Cardiac atrium fibroblast (primary cell): ENCODE data around the gene TSPO2. TPM values are rescaled to one million over a fixed set of nuclear protein-coding genes. Genes with fewer than 3 reads are reported as not detected.

Source experiments
- total RNA-seq: library from RNA; depleted of rRNA; stranded (reverse); fragments of >200 nt; gene quantifications from 2 replicates; pipeline ENCODE4 v1.2.3, GENCODE V29; 2015

Gene TSPO2, protein sequence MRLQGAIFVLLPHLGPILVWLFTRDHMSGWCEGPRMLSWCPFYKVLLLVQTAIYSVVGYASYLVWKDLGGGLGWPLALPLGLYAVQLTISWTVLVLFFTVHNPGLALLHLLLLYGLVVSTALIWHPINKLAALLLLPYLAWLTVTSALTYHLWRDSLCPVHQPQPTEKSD
- total RNA-seq, result not detected in 2 replicates

DNA sequence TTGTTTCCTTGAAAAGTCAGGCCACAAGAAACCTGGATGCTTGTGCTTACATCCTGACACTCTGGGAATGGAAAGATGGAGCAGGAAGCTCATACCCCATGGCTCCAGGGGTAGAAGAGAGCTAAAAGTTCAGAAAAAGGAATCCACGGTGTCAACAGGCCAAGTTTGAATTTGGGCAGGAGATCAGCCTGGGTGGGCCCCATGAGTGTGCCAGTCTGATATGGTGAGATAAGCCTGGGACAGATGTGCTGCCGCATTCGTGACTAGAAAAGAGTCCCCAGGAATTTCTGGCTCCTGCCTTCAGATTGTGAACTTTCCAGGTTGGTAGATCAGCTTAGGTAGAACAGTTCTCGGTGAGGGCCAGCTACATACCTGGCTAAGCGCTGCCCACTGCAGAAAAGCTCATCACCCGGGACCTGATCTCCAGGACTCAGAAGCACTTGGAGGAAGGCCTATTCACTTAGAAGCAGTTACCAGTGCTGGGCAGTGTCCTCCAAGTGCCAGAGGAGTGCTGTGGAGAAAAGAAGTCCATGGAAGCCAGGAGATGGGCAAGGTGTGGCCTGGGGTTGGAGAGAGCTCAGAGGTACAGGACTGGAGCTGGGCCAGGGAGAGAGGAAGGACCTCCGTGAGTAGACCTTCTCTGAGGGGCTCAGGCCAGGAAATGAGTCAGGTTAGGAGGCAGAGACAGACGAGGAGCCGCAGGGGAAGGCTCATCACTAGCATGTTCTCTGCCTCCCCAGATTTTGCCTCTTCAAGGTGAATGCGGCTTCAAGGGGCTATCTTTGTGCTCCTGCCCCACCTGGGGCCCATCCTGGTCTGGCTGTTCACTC is at the start of gene TSPO2:
Gene TSPO2, plus strand, starts transcription at position 242 of the 830 bp plus-strand sequence. Its CDS starts 519 bp downstream, at position 761.

DNA sequence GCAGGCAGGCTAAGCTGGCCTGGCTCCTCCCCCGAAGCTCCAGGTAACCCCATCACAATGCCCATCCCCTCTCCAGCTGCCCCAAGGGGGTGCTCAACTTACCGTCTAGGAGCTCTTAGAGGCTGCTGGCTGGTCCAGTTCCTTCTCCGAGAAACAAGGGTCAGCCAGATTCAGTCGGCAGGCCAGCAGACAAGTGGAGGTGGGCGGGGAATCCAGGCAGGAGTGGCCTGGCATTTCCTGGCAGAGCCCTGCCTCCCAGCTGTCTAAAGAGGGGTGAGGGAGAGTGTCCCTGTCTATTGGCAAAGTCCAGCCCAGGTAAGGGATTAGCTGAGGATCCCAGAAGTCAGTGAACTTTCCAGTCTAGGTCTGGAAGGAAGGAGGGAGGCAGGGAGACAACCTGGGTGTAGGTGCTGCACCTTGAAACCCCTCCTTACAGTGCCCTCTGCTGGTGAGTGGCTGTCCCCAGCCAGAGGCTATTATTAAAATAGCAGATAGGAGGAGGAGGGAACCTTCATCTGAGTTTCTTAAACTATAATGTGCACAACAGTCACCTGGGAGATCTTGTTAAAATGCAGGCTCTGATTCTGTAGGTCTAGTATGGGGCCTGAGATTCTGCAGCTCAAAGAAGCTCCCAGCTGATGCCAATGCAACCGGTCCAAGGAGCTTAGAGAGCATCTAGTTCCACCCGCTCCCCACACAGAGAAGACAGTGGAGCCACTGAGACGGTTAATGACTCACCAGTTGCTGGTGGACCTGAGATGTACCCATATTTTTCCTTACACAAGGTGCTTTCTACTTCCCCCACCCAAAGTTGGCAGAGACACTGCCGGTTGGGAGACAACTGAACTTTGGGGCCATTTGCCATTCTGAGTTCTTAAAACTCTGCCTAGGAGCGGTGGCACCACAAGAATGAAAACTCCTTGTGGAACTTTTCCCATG is 2.9 kb upstream of the TSPO2 start, which contains the start of gene UNC5CL:
Gene UNC5CL, minus strand, starts transcription at position 162 of the 939 bp plus-strand sequence. CDS start 4,147 bp downstream, outside the sequence.

DNA sequence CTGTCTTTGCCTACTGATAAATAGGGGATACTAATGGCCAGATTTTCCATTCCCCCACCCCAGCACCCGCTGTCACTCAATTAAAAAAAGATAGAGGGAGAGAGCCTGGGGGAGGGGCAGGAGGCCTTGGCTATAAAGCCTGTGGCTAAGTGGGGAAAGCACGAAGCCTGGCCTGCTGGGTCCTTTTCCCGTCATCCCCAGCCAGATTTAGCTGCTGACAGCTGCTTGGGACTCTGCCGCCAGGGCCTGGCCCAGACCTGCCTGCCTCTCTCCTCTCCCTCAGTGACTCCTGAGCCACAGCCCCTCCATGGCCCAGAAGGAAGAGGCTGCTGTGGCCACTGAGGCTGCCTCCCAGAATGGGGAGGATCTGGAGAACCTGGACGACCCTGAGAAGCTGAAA is 10.8 kb downstream of the TSPO2 start, which contains the start of gene APOBEC2:
Gene APOBEC2, plus strand, starts transcription at position 162 of the 400 bp plus-strand sequence. Its CDS starts 146 bp downstream, at position 308.

DNA sequence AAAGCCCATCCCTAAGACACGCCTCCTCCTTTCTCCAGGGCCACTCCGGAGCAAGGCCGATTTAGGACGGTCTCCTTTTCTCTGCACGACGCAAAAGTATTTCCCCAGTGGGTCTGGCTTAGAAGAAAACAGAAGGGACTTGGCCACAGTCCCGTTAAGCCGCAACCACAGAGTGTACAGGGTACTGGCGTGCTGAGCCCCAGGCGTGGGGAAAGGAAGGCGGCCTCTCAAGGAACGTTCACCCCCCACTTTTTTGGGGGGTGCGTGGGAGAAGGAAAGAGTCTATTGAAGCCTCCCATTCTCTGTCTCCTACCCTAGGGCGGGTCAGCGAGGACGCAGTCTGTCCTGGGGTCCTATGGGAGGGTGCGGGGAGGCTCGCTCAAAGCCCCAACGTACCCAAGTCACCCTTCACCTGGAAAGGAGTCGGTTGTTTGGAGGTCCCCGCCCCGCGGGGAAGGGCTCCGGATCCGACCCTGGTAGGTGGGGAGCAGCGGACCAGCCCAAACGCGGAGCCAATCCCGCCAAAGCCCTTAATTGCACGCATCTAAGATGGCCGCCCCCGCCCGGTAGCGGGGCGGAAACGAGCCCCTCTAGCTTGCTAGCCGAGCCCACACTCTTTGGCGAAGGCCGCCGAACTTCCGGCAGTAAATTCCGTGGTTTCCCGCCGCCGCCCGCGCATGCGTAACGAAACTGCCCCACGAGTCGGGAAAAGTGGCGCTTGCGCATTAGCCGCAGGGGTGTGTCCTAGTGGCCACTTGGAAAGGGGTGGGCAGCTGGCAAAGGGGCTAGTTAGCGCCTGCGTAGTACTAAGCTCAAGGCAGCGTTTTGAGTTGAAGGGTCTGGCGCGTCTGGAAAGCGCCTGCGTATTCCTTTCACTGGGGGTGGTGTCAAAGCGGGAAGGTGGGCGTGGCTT is 29.9 kb downstream of the TSPO2 start, which contains the start of gene OARD1:
Gene OARD1, minus strand, starts transcription at position 434 of the 913 bp plus-strand sequence. CDS start 722 bp downstream, outside the sequence.

DNA sequence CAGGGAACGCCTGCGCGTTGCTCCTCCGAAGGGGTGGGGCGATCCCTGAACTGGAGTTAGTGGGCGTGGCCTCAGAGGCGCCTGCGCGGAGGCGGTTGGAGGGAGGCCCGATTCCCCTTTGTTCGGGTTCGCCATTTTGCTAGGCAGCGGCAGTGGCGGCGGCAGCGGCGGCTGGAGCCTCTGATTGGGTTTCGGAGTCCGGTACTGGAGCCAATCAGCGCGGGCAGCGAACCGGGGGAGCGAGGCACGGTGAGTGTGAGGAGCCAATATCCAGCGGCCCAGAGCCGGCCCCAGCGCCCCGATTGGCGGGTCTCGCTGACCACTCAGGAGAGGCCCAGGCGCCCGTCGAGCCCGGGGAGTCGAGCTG is 30.6 kb downstream of the TSPO2 start, which contains the start of gene NFYA:
Gene NFYA, plus strand, starts transcription at position 139 of the 367 bp plus-strand sequence. CDS start 6,116 bp downstream, outside the sequence.

Other genes starting within 250 kb of the TSPO2 start
- gene UNC5CL, start 3.2 kb upstream of the TSPO2 start, total RNA-seq, result not detected in 2 replicates
- not detected in 2 replicates for gene APOBEC2, start 10.7 kb downstream of the TSPO2 start, total RNA-seq
- 8.7 and 8.9 TPM in 2 replicates for gene OARD1, start 29.9 kb downstream of the TSPO2 start, total RNA-seq
- gene NFYA, start 30.5 kb downstream of the TSPO2 start, total RNA-seq, result 7.6 and 8.7 TPM in 2 replicates
- not detected in 2 replicates for gene TREML1, start 111.9 kb downstream of the TSPO2 start, total RNA-seq
- not detected in 2 replicates for gene TREM2, start 120.6 kb downstream of the TSPO2 start, total RNA-seq
- gene TREML2, start 158.7 kb downstream of the TSPO2 start, total RNA-seq, result not detected in 2 replicates
- not detected in 2 replicates for gene TREML4, start 185.9 kb downstream of the TSPO2 start, total RNA-seq
- 0.36 and 8.6 TPM in 2 replicates for gene TREM1, start 244.2 kb downstream of the TSPO2 start, total RNA-seq